Measurements from ENCODE around the gene PSMG1.

GRCh38 chr21:39181205-39181818 lies 1.9 kb downstream of the PSMG1 start:
- TF ChIP-seq, protein P1, sequence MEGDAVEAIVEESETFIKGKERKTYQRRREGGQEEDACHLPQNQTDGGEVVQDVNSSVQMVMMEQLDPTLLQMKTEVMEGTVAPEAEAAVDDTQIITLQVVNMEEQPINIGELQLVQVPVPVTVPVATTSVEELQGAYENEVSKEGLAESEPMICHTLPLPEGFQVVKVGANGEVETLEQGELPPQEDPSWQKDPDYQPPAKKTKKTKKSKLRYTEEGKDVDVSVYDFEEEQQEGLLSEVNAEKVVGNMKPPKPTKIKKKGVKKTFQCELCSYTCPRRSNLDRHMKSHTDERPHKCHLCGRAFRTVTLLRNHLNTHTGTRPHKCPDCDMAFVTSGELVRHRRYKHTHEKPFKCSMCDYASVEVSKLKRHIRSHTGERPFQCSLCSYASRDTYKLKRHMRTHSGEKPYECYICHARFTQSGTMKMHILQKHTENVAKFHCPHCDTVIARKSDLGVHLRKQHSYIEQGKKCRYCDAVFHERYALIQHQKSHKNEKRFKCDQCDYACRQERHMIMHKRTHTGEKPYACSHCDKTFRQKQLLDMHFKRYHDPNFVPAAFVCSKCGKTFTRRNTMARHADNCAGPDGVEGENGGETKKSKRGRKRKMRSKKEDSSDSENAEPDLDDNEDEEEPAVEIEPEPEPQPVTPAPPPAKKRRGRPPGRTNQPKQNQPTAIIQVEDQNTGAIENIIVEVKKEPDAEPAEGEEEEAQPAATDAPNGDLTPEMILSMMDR (IDR thresholded peaks at IDR 0.05; ENCODE audit: poor library complexity), result no peak
- no peak for TF ChIP-seq EZH2phosphoT487 (IDR thresholded peaks at IDR 0.05; ENCODE audit: low read depth, severe bottlenecking, unreplicated experiment)

All from hepatocyte (in vitro differentiated cells).